Measurements from ENCODE around the gene CAPN3.
"Not testable (repeated sequence)": the region's sequence is repeated elsewhere in the genome, so short reads cannot be mapped to it uniquely, and the experiment has no call there.

Gene CAPN3

DNA sequence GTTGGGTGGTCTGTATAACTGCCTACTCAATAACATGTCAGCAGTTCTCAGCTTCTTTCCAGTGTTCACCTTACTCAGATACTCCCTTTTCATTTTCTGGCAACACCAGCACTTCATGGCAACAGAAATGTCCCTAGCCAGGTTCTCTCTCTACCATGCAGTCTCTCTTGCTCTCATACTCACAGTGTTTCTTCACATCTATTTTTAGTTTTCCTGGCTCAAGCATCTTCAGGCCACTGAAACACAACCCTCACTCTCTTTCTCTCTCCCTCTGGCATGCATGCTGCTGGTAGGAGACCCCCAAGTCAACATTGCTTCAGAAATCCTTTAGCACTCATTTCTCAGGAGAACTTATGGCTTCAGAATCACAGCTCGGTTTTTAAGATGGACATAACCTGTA lies at the start of gene CAPN3:
Gene CAPN3, plus strand, starts transcription at position 253 of the 400 bp plus-strand sequence. CDS start 305 bp downstream, outside the sequence.
- no peak for DNase-seq (ENCODE audit: low spot score)

DNA sequence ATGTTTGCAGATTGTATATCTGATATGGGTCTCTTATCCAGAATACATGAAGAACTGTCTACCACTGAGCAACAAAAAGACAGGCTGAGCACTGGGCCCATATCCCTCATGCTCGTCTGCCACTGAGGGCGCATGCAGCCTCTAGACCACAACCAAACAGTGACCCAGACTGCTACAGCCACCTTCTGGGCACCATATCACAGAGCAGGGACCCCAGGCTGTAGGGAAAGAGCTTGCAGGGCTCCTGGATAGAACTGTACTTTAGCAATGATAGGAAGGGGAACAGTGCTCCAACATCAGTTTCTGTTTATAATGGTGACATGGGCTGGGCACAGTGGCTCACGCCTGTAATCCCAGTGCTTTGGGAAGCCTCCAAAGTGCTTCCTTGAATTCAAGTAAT lies 45.8 kb upstream of the CAPN3 start:
- DNase-seq (ENCODE audit: low spot score): no peak

DNA sequence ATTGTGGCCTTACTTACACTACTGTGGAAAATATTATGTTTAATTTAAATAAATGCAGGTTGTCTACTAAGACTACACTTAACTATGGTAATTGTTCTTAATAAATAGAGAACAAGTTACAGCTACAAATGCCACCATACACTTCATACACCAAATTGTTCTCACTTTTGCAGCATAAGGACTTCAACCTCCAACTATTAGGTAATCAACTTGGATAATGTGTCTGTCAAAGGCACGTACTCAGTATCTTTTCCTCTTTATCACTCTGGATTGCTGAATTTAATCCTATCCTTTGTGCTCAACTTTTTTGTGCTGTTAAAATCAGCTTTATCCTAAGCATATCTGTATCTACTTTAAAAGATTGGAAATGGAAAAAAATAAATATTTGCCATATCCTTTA lies 44.5 kb upstream of the CAPN3 start:
- no peak for DNase-seq (ENCODE audit: low spot score)

DNA sequence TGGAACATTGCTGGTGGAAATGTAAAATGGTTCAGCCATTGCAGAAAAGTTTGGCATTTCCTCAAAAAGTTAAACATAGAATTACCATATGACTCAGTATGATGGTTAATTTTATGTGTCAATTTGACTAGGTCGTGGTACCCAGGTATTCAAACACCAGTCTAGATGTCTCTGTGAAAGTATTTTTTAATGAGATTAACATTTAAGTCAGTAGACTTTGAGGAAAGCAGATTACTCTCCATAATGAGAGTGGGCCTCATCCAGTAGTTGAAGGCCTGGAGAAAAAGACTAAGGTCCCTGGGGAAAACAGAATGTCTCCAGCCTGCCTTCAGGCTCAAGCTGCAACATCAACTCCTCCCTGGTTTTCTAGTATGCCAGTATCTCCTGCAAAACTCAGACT lies 43.8 kb upstream of the CAPN3 start:
- DNase-seq (ENCODE audit: low spot score): no peak

DNA sequence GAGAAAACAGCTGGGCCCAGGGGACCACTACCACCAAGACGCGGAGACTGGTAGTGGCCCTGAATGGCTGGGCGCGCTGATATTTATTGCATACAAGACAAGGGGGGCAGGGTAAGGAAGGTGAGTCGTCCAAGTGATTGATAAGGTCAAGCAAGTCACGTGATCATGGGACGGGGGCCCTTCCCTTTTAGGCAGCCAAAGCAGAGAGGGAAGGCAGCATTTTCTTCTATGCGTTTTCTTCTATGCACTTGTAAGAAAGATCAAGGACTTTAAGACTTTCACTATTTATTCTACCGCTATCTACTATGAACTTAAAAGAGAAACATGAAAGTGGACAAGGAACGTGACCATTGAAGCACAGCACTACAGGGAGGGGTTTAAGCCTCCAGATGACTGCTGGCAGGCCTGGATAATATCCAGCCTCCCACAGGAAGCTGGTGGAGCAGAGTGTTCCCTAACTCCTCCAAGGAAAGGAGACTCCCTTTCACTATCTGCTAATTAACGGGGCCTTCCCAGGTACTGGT lies 43.0 kb upstream of the CAPN3 start:
- DNase-seq (ENCODE audit: low spot score): not testable (repeated sequence)

DNA sequence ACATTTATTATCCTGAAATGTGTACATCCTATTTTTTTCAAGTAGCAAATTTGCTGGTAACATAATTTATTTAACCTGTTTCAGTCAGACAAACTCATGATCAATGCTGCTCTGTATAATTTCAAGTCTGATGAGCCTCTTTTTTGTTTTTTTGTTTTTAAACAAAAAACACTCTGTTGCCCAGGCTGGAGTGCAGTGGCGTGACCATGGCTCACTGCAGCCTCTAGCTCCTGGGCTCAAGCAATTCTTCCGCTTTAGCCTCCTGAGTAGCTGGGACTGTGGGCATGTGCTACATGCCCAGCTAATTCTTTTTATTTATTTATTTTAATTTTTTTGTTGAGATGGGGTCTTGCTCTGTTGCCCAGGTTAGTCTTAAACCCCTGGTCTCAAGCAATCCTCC lies 40.1 kb upstream of the CAPN3 start:
- DNase-seq (ENCODE audit: low spot score): no peak

DNA sequence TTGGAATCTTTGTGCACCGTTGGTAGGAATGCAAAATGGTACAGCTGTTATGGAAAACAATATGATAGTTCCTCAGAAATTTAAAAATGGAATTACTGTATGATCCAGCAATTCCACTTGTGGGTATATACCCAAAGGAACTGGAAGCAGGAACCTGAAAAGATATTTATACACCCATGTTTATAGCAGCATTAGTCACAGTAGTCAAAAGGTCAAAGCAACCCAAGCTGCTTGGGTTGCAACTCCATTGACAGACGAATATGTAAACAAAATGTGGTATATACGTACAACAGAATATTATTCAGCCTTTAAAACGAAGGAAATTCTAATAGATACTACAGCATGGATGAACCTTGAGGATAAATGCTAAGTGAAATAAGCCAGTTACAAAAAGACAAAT lies 35.0 kb upstream of the CAPN3 start:
- DNase-seq (ENCODE audit: low spot score): no peak

DNA sequence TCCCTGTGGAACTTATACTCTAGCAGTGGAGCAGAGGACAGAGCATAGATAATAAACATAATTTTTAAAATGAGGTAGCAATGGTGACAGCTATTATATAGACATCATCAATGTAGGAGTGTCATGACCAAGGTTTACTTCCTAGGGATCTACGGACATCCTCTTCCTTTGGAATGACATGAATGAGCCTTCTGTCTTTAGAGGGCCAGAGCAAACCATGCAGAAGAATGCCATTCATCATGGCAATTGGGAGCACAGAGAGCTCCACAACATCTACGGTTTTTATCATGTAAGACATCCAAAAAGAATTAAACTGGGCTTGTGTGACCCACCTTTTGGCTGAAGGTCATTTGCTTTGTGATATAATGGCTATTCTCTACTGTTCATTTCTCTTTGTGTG lies 30.1 kb upstream of the CAPN3 start:
- no peak for DNase-seq (ENCODE audit: low spot score)

DNA sequence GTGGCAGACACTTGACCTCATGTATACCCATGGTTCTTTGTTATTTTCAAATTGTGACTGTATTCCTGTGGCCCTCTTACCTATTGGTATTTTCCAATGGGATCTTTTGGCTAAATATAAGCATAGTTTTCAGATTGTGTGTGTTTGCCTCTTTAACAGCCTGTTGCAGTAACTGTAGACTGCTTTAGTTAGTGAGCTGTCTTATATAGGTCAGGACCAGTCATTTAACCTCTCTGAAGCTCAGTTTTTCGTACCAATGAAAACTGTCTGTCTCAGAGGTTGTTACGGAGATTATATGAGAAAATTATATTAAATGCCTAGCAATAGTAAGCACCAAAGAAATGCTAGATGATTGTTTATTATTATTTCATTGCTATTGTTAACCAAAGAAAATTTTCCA lies 29.3 kb upstream of the CAPN3 start:
- no peak for DNase-seq (ENCODE audit: low spot score)

DNA sequence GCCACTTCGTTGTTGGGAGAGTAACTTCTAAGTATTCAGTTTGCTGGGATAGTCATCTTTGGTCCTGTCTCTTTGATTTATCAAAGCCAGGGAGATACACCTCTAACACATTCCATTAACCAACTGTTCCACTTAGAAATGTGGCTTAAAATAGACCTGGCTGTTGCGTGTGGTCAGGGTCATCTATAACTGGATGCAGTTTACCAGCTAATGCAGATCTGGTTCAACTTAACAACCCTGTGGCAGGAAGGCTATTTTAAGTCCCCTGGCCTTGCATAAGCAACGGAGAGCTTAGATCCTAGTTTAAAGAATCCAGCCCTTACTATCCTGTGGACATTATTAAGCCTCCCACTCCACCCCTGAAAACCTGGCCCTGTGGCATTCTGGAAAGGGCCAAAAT lies 28.1 kb upstream of the CAPN3 start:
- no peak for DNase-seq (ENCODE audit: low spot score)

DNA sequence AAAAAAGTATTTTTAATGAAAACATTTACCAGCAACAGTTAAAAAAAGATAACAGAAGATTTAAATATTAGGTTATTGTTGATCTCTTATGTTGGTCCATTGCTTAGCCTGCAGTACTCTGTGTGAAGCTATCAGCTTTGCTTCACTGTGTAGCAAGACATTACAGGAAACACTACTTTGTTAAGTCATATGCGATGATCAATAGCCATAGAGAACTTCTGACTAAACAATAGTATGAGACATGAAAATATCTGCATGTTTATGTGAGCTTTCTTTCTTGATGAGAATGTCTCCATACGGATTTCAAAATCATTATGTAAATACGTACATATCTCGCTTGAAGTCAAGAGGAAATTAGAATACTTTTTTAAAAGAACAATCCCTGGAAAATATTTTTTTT lies 27.0 kb upstream of the CAPN3 start:
- DNase-seq (ENCODE audit: low spot score): no peak

DNA sequence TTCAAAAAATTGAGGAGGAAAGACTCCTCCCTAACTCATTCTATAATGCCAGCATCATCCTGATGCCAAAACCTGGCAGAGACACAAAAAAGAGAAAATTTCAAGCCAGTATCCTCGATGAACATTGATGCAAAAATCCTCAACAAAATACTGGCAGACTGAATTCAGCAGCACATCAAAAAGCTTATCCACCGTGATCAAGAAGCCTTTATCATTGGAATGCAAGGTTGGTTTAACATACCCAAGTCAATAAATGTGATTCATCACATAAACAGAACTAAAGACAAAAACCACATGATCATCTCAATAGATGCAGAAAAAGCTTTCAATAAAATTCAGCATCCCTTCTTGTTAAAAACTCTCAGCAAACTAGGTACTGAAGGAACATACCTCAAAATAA lies 24.2 kb upstream of the CAPN3 start:
- DNase-seq (ENCODE audit: low spot score): no peak

DNA sequence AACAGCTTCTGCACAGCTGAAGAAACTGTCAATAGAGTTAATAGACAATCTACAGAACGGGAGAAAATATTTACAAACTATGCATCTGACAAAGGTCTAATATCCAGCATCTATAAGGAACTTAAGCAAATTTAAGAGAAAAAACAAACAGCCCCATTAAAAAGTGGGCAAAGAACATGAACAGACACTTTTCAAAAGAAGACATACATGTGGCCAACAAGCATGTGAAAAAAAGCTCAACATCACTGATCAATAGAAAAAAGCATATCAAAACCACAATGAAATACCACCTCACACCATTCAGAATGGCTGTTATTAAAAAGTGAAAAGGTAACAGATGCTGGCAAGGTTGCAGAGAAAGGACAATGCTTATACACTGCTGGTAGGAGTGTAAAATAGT lies 22.7 kb upstream of the CAPN3 start:
- not testable (repeated sequence) for DNase-seq (ENCODE audit: low spot score)

DNA sequence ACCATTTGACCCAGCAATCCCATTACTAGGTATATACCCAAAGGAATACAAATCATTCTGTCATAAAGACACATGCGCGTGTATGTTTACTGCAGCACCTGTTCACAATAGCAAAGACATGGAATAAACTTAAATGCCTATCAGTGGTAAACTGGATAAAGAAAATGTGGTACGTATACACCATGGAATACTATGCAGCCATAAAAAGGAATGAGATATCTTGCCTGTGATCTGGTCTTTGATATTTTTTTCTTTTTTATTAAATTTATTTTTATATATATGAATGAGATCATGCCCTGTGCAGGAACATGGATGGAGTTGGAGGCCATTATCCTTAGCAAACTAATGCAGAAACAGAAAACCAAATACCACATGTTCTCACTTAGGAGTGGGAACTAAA lies 22.2 kb upstream of the CAPN3 start:
- DNase-seq (ENCODE audit: low spot score): not testable (repeated sequence)

DNA sequence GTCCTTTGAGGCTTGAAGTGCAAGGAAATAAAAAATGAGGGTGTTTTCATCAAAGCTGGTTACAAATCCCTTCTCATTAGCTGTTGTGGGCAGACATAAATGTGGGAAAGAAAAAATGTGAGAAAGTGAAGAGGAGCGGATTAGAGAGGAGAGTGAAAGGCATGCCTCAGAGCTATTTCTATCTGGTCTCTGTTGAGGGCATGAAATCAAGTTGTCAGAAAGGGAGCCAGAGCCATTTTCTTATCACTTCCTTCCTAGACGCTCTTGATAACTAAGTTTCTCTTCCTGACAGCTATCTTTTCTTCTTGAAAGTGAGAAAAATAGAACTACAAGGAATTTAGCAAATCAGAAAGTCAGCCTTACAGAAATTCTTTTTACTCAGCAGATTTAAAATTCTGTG lies 20.8 kb upstream of the CAPN3 start:
- DNase-seq (ENCODE audit: low spot score): no peak

DNA sequence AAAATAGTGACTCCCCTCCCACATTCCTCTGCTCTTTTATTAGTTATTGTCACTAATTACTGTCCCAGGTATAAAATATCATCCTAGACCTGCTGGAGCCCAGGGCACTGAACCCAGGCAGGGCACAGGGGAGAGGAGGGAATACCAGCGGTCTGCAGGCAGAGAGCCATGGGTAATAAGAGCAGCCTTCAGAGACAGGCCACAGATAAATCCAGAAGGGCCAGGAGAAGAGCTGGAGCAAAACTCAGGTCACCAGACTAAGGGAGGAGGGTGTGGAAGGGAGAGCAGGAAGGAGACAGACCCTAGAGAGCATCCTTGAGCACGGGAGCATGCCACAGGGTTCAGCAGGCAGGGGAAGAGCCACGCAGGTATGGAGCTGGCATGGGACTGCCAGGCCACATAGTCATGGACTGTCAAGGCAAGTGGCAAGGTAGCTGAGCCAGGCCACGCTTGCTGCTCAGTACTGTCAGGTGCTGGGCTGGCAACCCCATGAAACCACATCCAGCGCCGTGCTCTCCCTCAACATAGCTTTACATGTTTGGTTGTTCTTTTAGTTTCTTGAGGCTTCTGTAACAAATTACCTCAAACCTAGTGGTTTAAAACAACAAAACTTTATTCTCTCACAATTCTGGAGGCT lies 15.6 kb upstream of the CAPN3 start:
- no peak for DNase-seq (ENCODE audit: low spot score)

DNA sequence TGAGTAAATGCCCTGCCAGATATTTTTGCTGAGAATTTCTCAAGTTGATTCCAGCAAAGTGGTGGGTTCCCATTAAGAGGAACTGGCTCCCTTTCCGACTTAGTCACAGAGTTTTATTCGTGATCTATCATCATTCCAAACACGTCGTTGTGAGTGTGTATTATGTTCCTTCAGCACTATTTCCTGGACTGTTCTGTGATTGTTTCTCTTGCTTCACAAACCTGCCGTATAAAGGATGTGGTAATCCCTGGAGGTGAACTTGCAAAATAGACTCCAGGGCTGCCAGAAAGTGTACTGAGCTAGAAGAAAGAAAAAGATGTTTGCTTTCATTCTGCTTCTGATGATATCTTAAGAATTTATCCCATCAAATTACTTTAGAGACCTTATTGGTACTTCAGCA lies 14.5 kb upstream of the CAPN3 start:
- DNase-seq (ENCODE audit: low spot score): no peak

DNA sequence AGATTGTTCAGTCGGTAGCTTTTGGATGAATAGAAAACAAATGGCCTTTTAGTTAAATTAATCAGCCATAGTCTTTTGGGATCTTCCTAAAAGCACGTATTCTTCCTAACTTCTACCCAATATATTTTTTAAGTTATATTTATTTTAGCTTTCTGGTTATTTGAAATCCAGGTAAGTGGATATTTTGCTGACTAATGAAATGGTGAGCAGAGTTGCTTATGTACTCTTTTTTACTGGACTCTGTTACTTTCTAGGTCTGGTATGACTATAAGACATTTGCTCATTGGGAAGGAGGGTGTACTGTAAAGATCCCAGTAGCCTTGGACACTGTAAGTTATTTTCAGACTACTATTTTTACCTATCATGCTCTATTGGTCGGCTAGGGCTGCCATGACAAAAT lies 13.8 kb upstream of the CAPN3 start:
- no peak for DNase-seq (ENCODE audit: low spot score)

DNA sequence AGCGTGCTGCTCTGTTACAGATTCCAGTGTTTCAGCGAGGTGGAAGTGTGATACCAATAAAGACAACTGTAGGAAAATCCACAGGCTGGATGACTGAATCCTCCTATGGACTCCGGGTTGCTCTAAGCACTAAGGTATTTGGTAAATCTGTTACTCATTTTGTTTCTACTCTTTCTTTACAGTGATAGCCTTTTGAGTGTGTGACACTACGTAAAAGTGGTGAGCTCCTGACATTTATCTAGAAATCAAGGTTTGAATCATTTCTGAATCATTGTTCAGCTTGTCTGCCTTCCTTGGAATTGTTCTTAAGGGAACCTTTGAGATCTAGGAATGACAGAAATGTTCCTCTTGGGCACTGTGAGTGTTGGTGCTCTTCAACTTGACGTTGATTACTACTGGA lies 11.2 kb upstream of the CAPN3 start:
- DNase-seq (ENCODE audit: low spot score): peak; percentile 7

DNA sequence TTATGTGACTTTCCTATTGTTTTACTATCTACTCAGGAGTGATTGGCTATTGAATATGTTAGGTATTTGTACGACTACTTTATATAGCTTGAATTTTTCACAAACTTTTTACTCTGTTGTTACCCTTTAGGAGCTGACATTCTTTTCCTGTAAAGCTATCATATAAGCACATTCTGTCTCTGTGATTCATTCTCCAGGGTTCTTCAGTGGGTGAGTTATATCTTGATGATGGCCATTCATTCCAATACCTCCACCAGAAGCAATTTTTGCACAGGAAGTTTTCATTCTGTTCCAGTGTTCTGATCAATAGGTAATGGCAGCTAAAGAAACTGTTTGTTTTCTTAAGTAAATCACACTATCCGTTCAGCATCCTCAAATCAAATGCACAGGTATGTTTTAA lies 10.1 kb upstream of the CAPN3 start:
- peak; percentile 60 for DNase-seq (ENCODE audit: low spot score)

DNA sequence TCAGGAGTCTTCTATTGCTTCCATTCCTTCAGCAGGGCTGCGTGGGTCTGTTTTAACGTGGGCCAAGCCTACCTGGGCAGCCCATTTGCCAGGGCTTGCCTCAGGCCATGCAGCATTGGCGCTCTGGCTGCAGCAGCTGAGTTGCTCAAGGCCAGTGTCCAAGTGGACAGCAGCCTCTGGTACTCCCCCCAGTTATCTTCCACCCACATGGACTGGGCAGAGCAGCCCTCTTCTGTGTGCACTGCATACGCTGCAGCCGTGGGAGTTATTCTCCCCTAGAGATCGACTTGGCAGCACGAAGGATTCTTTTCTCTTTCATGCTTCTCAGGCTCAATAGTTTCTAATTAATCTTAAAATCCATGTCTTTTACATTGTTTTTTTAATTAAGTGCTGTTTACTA lies 6.9 kb upstream of the CAPN3 start:
- no peak for DNase-seq (ENCODE audit: low spot score)

DNA sequence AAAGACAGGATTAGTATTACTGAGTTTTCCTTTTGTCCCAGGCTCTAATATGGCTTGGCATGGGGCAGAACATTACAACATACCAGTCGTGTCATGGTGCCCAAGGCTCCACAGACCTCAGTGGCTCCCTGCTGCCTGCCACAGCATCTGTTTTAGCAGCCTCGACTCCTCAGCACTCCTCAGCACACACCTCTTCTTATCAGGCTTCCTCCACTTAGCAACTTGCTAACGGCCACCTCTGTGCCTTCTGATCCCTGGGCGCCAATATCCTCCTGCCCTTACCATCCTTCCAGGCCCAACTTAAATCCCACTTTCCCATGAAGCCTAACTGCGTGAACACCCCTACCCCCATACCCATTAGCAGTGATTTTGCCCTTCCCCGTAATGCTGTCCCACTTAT lies 6.2 kb upstream of the CAPN3 start:
- no peak for DNase-seq (ENCODE audit: low spot score)

DNA sequence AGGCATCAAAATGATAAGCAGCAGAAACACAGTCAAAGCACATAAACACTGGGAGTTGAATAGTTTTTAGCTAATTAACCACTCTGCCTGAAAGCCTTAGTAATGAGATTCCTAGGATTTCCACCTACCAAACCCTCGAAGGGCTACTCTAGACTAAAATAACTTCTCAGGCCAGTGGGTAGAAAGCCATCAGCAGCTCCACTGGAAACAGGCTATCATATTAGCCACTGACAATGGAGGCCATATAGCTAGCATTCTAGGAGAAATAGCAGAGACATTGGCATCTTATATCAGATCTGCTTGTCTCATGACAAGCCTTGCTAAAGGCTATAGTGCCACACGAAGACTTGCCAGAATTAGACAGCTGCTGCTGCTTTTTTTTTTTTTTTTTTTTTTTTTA lies 4.5 kb upstream of the CAPN3 start:
- no peak for DNase-seq (ENCODE audit: low spot score)

DNA sequence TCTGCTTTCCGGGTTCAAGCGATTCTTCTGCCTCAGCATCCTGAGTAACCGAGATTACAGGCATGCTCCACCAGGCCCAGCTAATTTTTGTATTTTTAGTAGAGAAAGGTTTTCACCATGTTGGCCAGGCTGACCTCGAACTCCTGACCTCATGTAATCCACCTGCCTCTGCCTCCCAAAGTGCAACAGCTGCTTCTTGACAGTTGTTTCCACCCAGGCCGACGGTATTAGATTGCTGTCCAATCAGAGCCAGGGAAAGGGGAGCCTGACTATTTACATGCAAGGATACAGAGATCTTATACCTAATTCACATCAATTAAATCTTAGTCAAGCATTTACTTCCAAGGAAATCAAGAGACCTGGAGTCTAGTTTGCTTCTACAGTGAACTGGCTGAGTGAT lies 4.0 kb upstream of the CAPN3 start:
- DNase-seq (ENCODE audit: low spot score): no peak

DNA sequence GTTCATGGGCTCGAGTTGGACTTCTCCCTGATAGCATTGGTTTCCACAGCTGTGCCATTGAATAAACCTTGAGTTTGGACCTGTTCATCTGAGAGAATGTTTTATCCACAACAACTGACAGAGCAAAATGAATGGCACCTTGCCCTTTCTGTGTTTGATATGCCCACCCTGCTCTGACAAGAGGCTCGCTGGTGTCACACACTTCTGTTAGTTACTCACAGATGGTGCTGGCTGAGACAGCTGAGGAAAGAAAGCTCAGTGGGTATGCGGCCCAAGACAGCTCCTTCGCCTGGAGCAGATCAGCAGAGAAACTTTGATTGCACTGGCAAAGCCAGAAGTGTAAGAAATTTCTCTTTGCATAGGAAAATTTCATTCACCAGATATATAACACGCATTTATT lies 2.5 kb upstream of the CAPN3 start:
- no peak for DNase-seq (ENCODE audit: low spot score)
